Measurements from ENCODE around the gene THAP2. TPM values are rescaled to one million over a fixed set of nuclear protein-coding genes. Genes with fewer than 3 reads are reported as not detected.

THAP2 gene
- total and polyA plus RNA-seq, 7 donors = 3.1 to 5.5 (median 4.2) TPM

DNA sequence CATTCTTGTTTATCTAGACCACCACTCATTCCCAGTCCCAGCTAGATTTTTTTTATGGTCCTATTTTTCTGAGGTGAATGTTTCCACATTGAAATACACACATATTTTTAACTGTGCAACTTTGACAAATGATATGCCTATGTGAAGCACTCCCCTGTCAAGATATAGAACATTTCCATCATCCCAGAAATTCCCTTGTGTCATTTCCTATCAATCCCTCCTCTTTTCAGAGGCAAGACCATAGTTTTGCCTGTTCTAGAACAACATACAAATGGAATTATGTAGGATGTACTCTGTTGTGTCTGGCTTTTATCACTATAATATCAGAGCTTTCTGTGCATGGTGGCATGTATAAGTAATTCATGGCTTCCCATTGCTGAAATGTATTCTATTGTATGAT, 54.5 kb downstream of the THAP2 start:
- intact Hi-C loops (cut with DNase I) = no loop called here
- no peaks in the 10 kb centered on the region for H3K27me3 ChIP-seq
- H3K4me1 ChIP-seq = no peaks in the 10 kb centered on the region
- H3K36me3 ChIP-seq = no peaks in the 10 kb centered on the region
- no peak for DNase-seq
- TF ChIP-seq POLR2A (IDR thresholded peaks at IDR 0.05) (no peak), EP300 (IDR thresholded peaks at IDR 0.05) (no peak), POLR2AphosphoS5 (IDR thresholded peaks at IDR 0.05) (no peak)
- TF ChIP-seq, protein P1, sequence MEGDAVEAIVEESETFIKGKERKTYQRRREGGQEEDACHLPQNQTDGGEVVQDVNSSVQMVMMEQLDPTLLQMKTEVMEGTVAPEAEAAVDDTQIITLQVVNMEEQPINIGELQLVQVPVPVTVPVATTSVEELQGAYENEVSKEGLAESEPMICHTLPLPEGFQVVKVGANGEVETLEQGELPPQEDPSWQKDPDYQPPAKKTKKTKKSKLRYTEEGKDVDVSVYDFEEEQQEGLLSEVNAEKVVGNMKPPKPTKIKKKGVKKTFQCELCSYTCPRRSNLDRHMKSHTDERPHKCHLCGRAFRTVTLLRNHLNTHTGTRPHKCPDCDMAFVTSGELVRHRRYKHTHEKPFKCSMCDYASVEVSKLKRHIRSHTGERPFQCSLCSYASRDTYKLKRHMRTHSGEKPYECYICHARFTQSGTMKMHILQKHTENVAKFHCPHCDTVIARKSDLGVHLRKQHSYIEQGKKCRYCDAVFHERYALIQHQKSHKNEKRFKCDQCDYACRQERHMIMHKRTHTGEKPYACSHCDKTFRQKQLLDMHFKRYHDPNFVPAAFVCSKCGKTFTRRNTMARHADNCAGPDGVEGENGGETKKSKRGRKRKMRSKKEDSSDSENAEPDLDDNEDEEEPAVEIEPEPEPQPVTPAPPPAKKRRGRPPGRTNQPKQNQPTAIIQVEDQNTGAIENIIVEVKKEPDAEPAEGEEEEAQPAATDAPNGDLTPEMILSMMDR (IDR thresholded peaks at IDR 0.05) = no peak
- H3K4me3 ChIP-seq = no peak overlapping the region
- H3K27ac ChIP-seq = no peak overlapping the region
- H3K9me3 ChIP-seq = peaks cover 0 to 3% (median 2%) of the 10 kb centered on the region in 4 donors

DNA sequence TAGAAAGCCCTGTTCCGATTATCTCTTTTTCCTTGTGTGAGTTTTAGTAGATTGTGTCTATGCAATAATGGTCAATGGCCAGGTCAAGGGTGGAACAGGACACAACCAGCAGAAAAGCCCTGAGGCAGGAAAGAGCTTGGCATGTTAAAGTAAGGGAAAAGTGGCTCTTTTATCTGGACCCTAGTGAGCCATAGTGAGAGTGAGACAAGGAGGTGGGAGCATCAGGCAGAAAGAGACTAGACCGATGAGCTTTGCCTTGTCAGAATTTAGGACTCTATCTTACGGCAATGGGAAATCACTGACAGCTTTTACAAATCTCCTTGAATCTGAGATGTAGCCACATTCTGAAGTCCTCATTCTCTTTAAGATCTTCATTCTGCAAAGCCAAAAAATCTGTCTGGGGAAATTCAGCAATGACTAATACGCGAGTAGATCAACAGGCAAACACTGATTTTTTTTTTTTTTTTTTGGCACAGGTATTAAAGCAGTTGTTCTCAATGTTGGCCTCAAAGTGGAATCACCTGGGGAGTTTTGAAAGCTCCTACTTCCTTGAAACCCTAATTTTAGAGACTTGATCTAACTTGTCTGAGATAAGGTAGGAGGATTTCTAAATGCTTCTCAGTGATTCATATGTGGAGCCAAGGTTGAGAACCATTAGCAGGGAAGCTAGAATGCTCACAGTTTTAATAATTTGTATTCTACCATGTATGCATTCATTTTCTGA, 55.7 kb downstream of the THAP2 start:
- H3K27me3 ChIP-seq = no peaks in the 10 kb centered on the region
- no peaks in the 10 kb centered on the region for H3K36me3 ChIP-seq
- DNase-seq = no peak
- no peaks in the 10 kb centered on the region for H3K4me1 ChIP-seq
- H3K4me3 ChIP-seq = no peak overlapping the region
- whole genome bisulfite sequencing, 2 donors = 96% methylated on average over 5 of the region's 5 CpGs
- H3K27ac ChIP-seq = no peak overlapping the region
- intact Hi-C loops (cut with DNase I) = no loop called here
- TF ChIP-seq POLR2AphosphoS5 (IDR thresholded peaks at IDR 0.05) (no peak), EP300 (IDR thresholded peaks at IDR 0.05) (no peak), POLR2A (IDR thresholded peaks at IDR 0.05) (no peak)
- TF ChIP-seq, protein P1 (IDR thresholded peaks at IDR 0.05) = no peak
- peaks cover 0 to 1% (median under 1%) of the 10 kb centered on the region in 4 donors for H3K9me3 ChIP-seq

DNA sequence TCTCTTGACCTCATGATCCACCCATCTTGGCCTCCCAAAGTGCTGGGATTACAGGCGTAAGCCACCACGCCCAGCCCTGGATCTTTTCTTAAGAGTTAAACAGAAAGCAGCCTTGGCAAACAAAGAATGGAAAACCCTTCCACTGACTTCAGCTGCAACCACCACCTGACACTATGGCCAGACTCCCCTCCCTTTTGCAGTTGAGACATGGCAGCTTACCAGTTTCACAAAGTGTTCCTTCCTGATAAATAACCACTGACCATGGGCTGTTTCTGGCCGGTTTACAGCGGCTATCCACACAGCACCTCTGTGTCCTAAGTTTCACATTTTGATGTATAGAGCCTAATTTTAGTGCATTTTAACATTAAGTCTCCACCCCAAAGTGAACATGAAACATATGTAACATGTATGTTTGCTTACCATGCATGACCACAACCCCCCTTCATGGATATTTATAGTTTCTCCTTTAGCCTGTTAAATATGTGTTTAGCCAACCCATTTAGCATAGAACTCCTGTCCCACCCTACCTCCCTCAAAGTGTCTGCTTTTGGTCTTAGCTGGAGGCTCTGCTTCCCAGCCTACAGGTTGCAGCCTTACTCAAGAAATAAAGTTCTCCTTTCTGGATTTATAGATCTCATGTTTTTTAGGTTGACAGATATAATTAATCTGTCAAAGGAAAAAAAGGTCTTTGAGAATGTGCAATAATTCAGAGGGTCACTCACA, 57.8 kb downstream of the THAP2 start:
- no peak for DNase-seq
- Histone ChIP-seq H3K4me1 (no peaks in the 10 kb centered on the region), H3K27me3 (no peaks in the 10 kb centered on the region), H3K27ac (no peak overlapping the region), H3K9me3 (no peaks in the 10 kb centered on the region), H3K4me3 (no peak overlapping the region), H3K36me3 (no peaks in the 10 kb centered on the region)
- intact Hi-C loops (cut with DNase I) = no loop called here
- 94 to 95% methylated on average over 4 of the region's 4 CpGs for WGBS, 2 donors
- TF ChIP-seq POLR2AphosphoS5 (IDR thresholded peaks at IDR 0.05) (no peak), EP300 (IDR thresholded peaks at IDR 0.05) (no peak), POLR2A (IDR thresholded peaks at IDR 0.05) (no peak)
- TF ChIP-seq, protein P1 (IDR thresholded peaks at IDR 0.05) = no peak

DNA sequence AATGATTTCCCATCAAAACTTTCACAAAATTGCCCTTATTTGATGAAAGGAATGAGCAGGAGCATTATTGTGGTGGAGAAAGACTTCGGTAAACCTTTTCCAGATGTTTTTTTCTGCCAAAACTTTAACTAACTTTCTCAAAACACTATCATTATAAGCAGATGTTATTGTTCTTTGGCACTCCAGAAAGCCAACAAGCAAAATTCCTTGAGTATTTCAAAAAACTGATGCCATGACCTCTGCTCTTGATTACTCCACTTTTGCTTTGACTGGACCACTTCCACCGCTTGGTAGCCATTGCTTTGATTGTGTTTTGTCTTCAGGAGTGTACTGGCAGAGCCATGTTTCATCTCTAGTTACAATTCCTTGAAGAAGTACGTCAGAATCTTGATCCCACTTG, 60.9 kb downstream of the THAP2 start:
- no peak for TF ChIP-seq POLR2A (IDR thresholded peaks at IDR 0.05)
- no peak for TF ChIP-seq POLR2AphosphoS5 (IDR thresholded peaks at IDR 0.05)
- TF ChIP-seq, protein P1 (IDR thresholded peaks at IDR 0.05) = no peak
- TF ChIP-seq EP300 (IDR thresholded peaks at IDR 0.05) = no peak
- DNase-seq = no peak
- WGBS, 2 donors = 90 to 93% methylated on average over 3 of the region's 3 CpGs
- no peak overlapping the region for H3K27ac ChIP-seq
- H3K36me3 ChIP-seq = no peaks in the 10 kb centered on the region
- intact Hi-C loops (cut with DNase I) = no loop called here
- no peaks in the 10 kb centered on the region for H3K9me3 ChIP-seq
- no peaks in the 10 kb centered on the region for H3K27me3 ChIP-seq
- no peak overlapping the region for H3K4me3 ChIP-seq
- H3K4me1 ChIP-seq = no peaks in the 10 kb centered on the region
